SK-N-SH (cell line): ENCODE results near the gene GIPC2. TPM values are rescaled to one million over a fixed set of nuclear protein-coding genes. Genes with fewer than 3 reads are reported as not detected.

Experiments
- CTCF ChIA-PET: fragments of 300-600, 350-600 bp; formaldehyde crosslinking; extraction: SDS; loops from one replicate; lab custom pipeline; 2021; lab: Yijun Ruan, JAX
- POLR2A ChIA-PET: fragments of 350-600 bp; sonication (Branson Sonifier 250); formaldehyde crosslinking; extraction: SDS; loops from one replicate; lab custom pipeline; 2020; ENCODE audit warnings: antibody characterized with exemption, inconsistent platforms; lab: Yijun Ruan, JAX
- DNase-seq: peaks from one replicate; pipeline ENCODE4 v3.0.0; 2012
- H2AFZ ChIP-seq: fragments of 200-600 bp; sonication (generic); 2 replicates; pipeline ENCODE4 v1.8.1; 2016; ENCODE audit warnings: antibody characterized with exemption, mild to moderate bottlenecking, low read depth
- H3F3A ChIP-seq: fragments of 200-600 bp; sonication (generic); replicated peaks from 2 replicates; pipeline ENCODE3; 2016; ENCODE audit warnings: antibody characterized with exemption, mild to moderate bottlenecking; ENCODE audit not compliant: insufficient read depth
- H3K27ac ChIP-seq, 2 experiments: fragments of 200-500 bp in 1 of 2; fragments of 200-600 bp in 1 of 2; sonication (Bioruptor generic) in 1 of 2; sonication (generic), shearing (Covaris generic) in 1 of 2; 2 replicates each; pipeline versions ENCODE4 v1.5.1 to v1.6.1; 2014 to 2016; ENCODE audit warnings: low read depth in 2 of 2, inconsistent platforms in 1 of 2, low read length in 1 of 2, mild to moderate bottlenecking in 1 of 2, mixed read lengths in 1 of 2
- H3K27me3 ChIP-seq: fragments of 200-600 bp; sonication (generic), shearing (Covaris generic); 2 replicates; pipeline ENCODE4 v1.6.1; 2016; ENCODE audit warnings: mixed run types; ENCODE audit not compliant: insufficient read depth
- H3K36me3 ChIP-seq, 2 experiments: fragments of 200-500 bp in 1 of 2; fragments of 200-600 bp in 1 of 2; sonication (Bioruptor generic) in 1 of 2; sonication (generic) in 1 of 2; replicated peaks in 1 of 2; 2 replicates each; pipeline versions ENCODE3 to v1.5.1; 2014 to 2016; ENCODE audit warnings: low read length in 1 of 2, mild to moderate bottlenecking in 1 of 2; ENCODE audit not compliant: insufficient read depth in 2 of 2, control insufficient read depth in 1 of 2
- H3K4me1 ChIP-seq, 2 experiments: fragments of 200-500 bp in 1 of 2; fragments of 200-600 bp in 1 of 2; sonication (Bioruptor generic) in 1 of 2; sonication (generic), shearing (Covaris generic) in 1 of 2; 2 replicates each; pipeline versions ENCODE4 v1.5.1 to v1.6.1; 2014 to 2016; ENCODE audit warnings: low read depth in 1 of 2, low read length in 1 of 2, mixed run types in 1 of 2; ENCODE audit not compliant: insufficient read depth in 2 of 2, control insufficient read depth in 1 of 2
- H3K4me2 ChIP-seq: fragments of 200-600 bp; sonication (generic), shearing (Covaris generic); 2 replicates; pipeline ENCODE4 v1.6.1; 2017; ENCODE audit warnings: mixed run types
- H3K4me3 ChIP-seq, 2 experiments: fragments of 200-500 bp in 1 of 2; fragments of 200-600 bp in 1 of 2; sonication (Bioruptor generic) in 1 of 2; sonication (generic), shearing (Covaris generic) in 1 of 2; 2 replicates each; pipeline versions ENCODE4 v1.5.1 to v1.8.1; 2014 to 2016; ENCODE audit warnings: low read depth in 2 of 2, inconsistent platforms in 1 of 2, low read length in 1 of 2, mild to moderate bottlenecking in 1 of 2, mixed read lengths in 1 of 2, moderate library complexity in 1 of 2
- H3K79me2 ChIP-seq: fragments of 200-600 bp; sonication (generic); 2 replicates; pipeline ENCODE4 v1.8.1; 2017; ENCODE audit warnings: mild to moderate bottlenecking; ENCODE audit not compliant: insufficient read depth
- H3K9ac ChIP-seq: fragments of 200-600 bp; sonication (generic); 2 replicates; pipeline ENCODE4 v1.6.1; 2017; ENCODE audit warnings: mixed run types
- H3K9me2 ChIP-seq: fragments of 200-600 bp; sonication (generic); 2 replicates; pipeline ENCODE4 v1.6.1; 2017; ENCODE audit warnings: mixed run types
- H3K9me3 ChIP-seq: fragments of 200-600 bp; sonication (generic); 2 replicates; pipeline ENCODE4 v1.6.1; 2017; ENCODE audit warnings: mixed run types, mild to moderate bottlenecking, moderate library complexity
- H4K20me1 ChIP-seq: fragments of 200-600 bp; sonication (generic); 2 replicates; pipeline ENCODE4 v1.6.1; 2017; ENCODE audit warnings: mild to moderate bottlenecking, mixed run types; ENCODE audit not compliant: insufficient read depth
- CHD2 ChIP-seq: fragments of 150-350 bp; IDR thresholded peaks from 2 replicates; pipeline ENCODE4 v1.6.1; 2018; ENCODE audit warnings: low read length; ENCODE audit not compliant: partially characterized antibody
- ELF1 ChIP-seq: IDR thresholded peaks from 2 replicates; pipeline ENCODE4 v1.4.0; 2012
- FOSL2 ChIP-seq: IDR thresholded peaks from 2 replicates; pipeline ENCODE4 v1.4.0; 2012; ENCODE audit warnings: low read depth, mild to moderate bottlenecking, moderate library complexity, borderline replicate concordance
- FOXJ3 ChIP-seq: sonication (generic); formaldehyde crosslinking; IDR thresholded peaks from 2 replicates; pipeline ENCODE4 v1.5.1; 2020; ENCODE audit warnings: mild to moderate bottlenecking, missing genetic modification reagents
- FOXM1 ChIP-seq: IDR thresholded peaks from 2 replicates; pipeline ENCODE4 v1.4.0; 2012; ENCODE audit warnings: low read depth, mild to moderate bottlenecking
- GABPA ChIP-seq: IDR thresholded peaks from 2 replicates; pipeline ENCODE4 v1.4.0; 2012; ENCODE audit warnings: low read depth, mild to moderate bottlenecking
- JUND ChIP-seq: IDR thresholded peaks from 2 replicates; pipeline ENCODE4 v1.4.0; 2012
- MEF2A ChIP-seq: IDR thresholded peaks from 2 replicates; pipeline ENCODE4 v1.4.0; 2012; ENCODE audit warnings: low read depth, borderline replicate concordance
- MXI1 ChIP-seq: IDR thresholded peaks from 2 replicates; pipeline ENCODE4 v1.6.1; 2012; ENCODE audit warnings: mild to moderate bottlenecking, low read depth, low read length, improper control_type of control experiment
- NFIC ChIP-seq: IDR thresholded peaks from 2 replicates; pipeline ENCODE4 v1.4.0; 2012; ENCODE audit warnings: borderline replicate concordance
- NRF1 ChIP-seq: IDR thresholded peaks from 2 replicates; pipeline ENCODE4 v1.6.1; 2012; ENCODE audit warnings: low read depth, mild to moderate bottlenecking, low read length
- POLR2AphosphoS5 ChIP-seq: IDR thresholded peaks from 2 replicates; pipeline ENCODE4 v1.6.1; 2012; ENCODE audit warnings: low read depth, low read length
- RAD21 ChIP-seq: IDR thresholded peaks from 2 replicates; pipeline ENCODE4 v1.6.1; 2012; ENCODE audit warnings: mild to moderate bottlenecking, low read length
- RFX5 ChIP-seq: IDR thresholded peaks from 2 replicates; pipeline ENCODE4 v1.6.1; 2012; ENCODE audit warnings: mild to moderate bottlenecking, improper control_type of control experiment, low read length
- RXRA ChIP-seq: IDR thresholded peaks from 2 replicates; pipeline ENCODE4 v1.4.0; 2012; ENCODE audit warnings: low read depth, mild to moderate bottlenecking, borderline replicate concordance
- SIN3A ChIP-seq: IDR thresholded peaks from 2 replicates; pipeline ENCODE4 v1.6.1; 2012; ENCODE audit warnings: low read depth, mild to moderate bottlenecking, low read length, moderate library complexity, borderline replicate concordance
- TEAD4 ChIP-seq: IDR thresholded peaks from 2 replicates; pipeline ENCODE4 v1.4.0; 2012; ENCODE audit warnings: mild to moderate bottlenecking, borderline replicate concordance; ENCODE audit not compliant: insufficient read depth
- YY1 ChIP-seq: IDR thresholded peaks from 2 replicates; pipeline ENCODE4 v1.4.0; 2012; ENCODE audit warnings: low read depth, mild to moderate bottlenecking
- WGBS: methylation state at CpG from one replicate; pipeline ENCODE4 v1.1.6; 2017; ENCODE audit warnings: low lambda C conversion rate; 5-methylcytosine and 5-hydroxymethylcytosine counted together
- polyA plus RNA-seq, 3 experiments: library from polyadenylated mRNA; depleted of rRNA; stranded (reverse); fragments of >200 nt; gene quantifications; 2 replicates each; pipeline ENCODE4 v1.2.3, GENCODE V29; 2012
- TF ChIP-seq, protein P1 (sequence below): fragments of 200-600 bp; sonication (generic); IDR thresholded peaks from 2 replicates; pipeline ENCODE4 v1.6.1; 2017; ENCODE audit warnings: antibody characterized with exemption, mild to moderate bottlenecking, moderate library complexity
- TF ChIP-seq, protein P2 (sequence below): IDR thresholded peaks from 2 replicates; pipeline ENCODE4 v1.4.0; 2012; ENCODE audit warnings: low read depth, borderline replicate concordance
- TF ChIP-seq, protein P3 (sequence below): IDR thresholded peaks from 2 replicates; pipeline ENCODE4 v1.4.0; 2012; ENCODE audit warnings: low read depth, borderline replicate concordance
- TF ChIP-seq, protein P4 (sequence below): IDR thresholded peaks from 2 replicates; pipeline ENCODE4 v1.4.0; 2012; ENCODE audit warnings: low read depth
- TF ChIP-seq, protein P5 (sequence below): IDR thresholded peaks from 2 replicates; pipeline ENCODE4 v1.6.1; 2012; ENCODE audit warnings: mild to moderate bottlenecking, low read depth, low read length, moderate library complexity
- TF ChIP-seq, protein P6 (sequence below): fragments of 150-350 bp; IDR thresholded peaks from 2 replicates; pipeline ENCODE4 v1.6.1; 2017; ENCODE audit warnings: antibody characterized with exemption, low read length, low read depth, borderline replicate concordance

GIPC2 gene
- polyA plus RNA-seq, 1 of the 3 experiments (the other 2 are of a cell fraction) = 0.02 TPM

DNA sequence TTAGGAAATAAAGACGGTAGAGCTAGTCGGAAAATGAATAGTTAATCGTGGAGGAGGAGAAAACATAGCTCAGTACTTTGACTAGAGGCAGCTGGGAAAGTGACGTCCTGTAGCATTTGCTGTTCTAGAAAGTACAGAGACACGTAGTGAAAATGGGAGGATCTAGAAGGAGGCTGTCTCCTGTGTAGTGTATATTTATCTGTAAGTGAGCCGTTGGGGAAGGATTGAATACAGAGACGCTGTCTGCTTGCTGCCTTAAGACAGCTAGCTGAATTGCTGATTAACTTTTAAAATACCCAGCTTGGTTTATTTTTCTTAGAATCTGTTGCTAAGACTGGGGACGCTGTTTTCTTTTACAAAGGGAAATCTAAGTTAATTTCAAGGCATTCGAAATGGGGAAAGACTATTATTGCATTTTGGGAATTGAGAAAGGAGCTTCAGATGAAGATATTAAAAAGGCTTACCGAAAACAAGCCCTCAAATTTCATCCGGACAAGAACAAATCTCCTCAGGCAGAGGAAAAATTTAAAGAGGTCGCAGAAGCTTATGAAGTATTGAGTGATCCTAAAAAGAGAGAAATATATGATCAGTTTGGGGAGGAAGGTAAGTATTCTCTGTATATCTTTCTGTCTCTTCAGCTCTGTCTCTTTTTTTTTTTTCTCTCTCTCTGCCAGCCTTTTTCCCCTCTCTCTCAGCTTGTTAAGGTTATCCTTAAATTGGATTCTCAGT lies 40.9 kb upstream of the GIPC2 start, which contains the start of gene DNAJB4:
DNAJB4 (plus strand) TSS at position 221 of the 729 bp plus-strand sequence; CDS start at position 393, 172 bp downstream.
- Histone ChIP-seq H3K4me3 (peak within 1 kb of the TSS; percentile 62 to 70), H3K4me2 (peak within 1 kb of the TSS; percentile 71), H3K9me2 (no peaks in the 10 kb centered on the region), H3K27me3 (no peaks in the 10 kb centered on the region), H3K9me3 (no peaks in the 10 kb centered on the region), H3K27ac (peak within 1 kb of the TSS; percentile 90 to 95), H3K4me1 (peaks cover 6 to 8% of the 10 kb centered on the region in 2 experiments; a peak in 2 of 4 replicates), H3K36me3 (peaks cover 0 to 11% of the 10 kb centered on the region in 2 experiments), H2AFZ (peak within 1 kb of the TSS; percentile 75; the same call in 1 of the 2 replicates), H4K20me1 (no peaks in the 10 kb centered on the region; the same call in 1 of the 2 replicates), H3K9ac (peak within 1 kb of the TSS; percentile 96), H3K79me2 (peaks cover 66% of the 10 kb centered on the region), H3F3A (peaks cover 40% of the 10 kb centered on the region)
- ChIA-PET CTCF (interaction anchor here (1.4 to 2.8 kb wide), 3 partner anchors 24 to 602 kb away, joined by 3 to 16 read pairs (median 12); no protein-coding TSS in a partner anchor), POLR2A (interaction anchor here (0.8 to 2.5 kb wide), 7 partner anchors 9 to 225 kb away, joined by 3 to 26 read pairs (median 6); partner anchors contain the start of gene FUBP1)
- DNase-seq = peak; percentile 61
- WGBS = 2% methylated on average over 12 of the region's 12 CpGs
- TF ChIP-seq NFIC (no peak), JUND (no peak), SIN3A (peak; percentile 83), GABPA (no peak), RAD21 (no peak), ELF1 (no peak), RXRA (no peak), FOSL2 (no peak), TEAD4 (no peak), NRF1 (no peak), MEF2A (no peak), POLR2AphosphoS5 (peak; percentile 66; the same call in 1 of the 2 replicates), YY1 (no peak; the same call in 1 of the 2 replicates), RFX5 (0 out of 2 replicates have a peak, but pooled peaks have one; percentile 50), MXI1 (peak; percentile 47), FOXM1 (no peak), CHD2 (no peak), FOXJ3 (CRISPR knock-in tag) (no peak)
- TF ChIP-seq, protein P1, sequence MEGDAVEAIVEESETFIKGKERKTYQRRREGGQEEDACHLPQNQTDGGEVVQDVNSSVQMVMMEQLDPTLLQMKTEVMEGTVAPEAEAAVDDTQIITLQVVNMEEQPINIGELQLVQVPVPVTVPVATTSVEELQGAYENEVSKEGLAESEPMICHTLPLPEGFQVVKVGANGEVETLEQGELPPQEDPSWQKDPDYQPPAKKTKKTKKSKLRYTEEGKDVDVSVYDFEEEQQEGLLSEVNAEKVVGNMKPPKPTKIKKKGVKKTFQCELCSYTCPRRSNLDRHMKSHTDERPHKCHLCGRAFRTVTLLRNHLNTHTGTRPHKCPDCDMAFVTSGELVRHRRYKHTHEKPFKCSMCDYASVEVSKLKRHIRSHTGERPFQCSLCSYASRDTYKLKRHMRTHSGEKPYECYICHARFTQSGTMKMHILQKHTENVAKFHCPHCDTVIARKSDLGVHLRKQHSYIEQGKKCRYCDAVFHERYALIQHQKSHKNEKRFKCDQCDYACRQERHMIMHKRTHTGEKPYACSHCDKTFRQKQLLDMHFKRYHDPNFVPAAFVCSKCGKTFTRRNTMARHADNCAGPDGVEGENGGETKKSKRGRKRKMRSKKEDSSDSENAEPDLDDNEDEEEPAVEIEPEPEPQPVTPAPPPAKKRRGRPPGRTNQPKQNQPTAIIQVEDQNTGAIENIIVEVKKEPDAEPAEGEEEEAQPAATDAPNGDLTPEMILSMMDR = no peak
- TF ChIP-seq, protein P2, sequence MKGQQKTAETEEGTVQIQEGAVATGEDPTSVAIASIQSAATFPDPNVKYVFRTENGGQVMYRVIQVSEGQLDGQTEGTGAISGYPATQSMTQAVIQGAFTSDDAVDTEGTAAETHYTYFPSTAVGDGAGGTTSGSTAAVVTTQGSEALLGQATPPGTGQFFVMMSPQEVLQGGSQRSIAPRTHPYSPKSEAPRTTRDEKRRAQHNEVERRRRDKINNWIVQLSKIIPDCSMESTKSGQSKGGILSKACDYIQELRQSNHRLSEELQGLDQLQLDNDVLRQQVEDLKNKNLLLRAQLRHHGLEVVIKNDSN = no peak
- TF ChIP-seq, protein P3, sequence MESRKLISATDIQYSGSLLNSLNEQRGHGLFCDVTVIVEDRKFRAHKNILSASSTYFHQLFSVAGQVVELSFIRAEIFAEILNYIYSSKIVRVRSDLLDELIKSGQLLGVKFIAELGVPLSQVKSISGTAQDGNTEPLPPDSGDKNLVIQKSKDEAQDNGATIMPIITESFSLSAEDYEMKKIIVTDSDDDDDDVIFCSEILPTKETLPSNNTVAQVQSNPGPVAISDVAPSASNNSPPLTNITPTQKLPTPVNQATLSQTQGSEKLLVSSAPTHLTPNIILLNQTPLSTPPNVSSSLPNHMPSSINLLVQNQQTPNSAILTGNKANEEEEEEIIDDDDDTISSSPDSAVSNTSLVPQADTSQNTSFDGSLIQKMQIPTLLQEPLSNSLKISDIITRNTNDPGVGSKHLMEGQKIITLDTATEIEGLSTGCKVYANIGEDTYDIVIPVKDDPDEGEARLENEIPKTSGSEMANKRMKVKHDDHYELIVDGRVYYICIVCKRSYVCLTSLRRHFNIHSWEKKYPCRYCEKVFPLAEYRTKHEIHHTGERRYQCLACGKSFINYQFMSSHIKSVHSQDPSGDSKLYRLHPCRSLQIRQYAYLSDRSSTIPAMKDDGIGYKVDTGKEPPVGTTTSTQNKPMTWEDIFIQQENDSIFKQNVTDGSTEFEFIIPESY = no peak
- TF ChIP-seq, protein P4, sequence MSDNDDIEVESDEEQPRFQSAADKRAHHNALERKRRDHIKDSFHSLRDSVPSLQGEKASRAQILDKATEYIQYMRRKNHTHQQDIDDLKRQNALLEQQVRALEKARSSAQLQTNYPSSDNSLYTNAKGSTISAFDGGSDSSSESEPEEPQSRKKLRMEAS = 0 out of 2 replicates have a peak, but pooled peaks have one; percentile 13
- TF ChIP-seq, protein P5, sequence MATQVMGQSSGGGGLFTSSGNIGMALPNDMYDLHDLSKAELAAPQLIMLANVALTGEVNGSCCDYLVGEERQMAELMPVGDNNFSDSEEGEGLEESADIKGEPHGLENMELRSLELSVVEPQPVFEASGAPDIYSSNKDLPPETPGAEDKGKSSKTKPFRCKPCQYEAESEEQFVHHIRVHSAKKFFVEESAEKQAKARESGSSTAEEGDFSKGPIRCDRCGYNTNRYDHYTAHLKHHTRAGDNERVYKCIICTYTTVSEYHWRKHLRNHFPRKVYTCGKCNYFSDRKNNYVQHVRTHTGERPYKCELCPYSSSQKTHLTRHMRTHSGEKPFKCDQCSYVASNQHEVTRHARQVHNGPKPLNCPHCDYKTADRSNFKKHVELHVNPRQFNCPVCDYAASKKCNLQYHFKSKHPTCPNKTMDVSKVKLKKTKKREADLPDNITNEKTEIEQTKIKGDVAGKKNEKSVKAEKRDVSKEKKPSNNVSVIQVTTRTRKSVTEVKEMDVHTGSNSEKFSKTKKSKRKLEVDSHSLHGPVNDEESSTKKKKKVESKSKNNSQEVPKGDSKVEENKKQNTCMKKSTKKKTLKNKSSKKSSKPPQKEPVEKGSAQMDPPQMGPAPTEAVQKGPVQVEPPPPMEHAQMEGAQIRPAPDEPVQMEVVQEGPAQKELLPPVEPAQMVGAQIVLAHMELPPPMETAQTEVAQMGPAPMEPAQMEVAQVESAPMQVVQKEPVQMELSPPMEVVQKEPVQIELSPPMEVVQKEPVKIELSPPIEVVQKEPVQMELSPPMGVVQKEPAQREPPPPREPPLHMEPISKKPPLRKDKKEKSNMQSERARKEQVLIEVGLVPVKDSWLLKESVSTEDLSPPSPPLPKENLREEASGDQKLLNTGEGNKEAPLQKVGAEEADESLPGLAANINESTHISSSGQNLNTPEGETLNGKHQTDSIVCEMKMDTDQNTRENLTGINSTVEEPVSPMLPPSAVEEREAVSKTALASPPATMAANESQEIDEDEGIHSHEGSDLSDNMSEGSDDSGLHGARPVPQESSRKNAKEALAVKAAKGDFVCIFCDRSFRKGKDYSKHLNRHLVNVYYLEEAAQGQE = no peak
- TF ChIP-seq, protein P6, sequence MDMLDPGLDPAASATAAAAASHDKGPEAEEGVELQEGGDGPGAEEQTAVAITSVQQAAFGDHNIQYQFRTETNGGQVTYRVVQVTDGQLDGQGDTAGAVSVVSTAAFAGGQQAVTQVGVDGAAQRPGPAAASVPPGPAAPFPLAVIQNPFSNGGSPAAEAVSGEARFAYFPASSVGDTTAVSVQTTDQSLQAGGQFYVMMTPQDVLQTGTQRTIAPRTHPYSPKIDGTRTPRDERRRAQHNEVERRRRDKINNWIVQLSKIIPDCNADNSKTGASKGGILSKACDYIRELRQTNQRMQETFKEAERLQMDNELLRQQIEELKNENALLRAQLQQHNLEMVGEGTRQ = no peak
